Measurements from ENCODE around the gene FLNB.

GRCh38 chr3:58000306-58001085 is 7.7 kb upstream of the FLNB start:
- no peak for TF ChIP-seq JUND (IDR thresholded peaks at IDR 0.05; ENCODE audit: low read depth, low read length)
- TF ChIP-seq YBX1 (IDR thresholded peaks at IDR 0.05), result no peak
- no peak for TF ChIP-seq REST (IDR thresholded peaks at IDR 0.05; ENCODE audit: low read depth, low read length)
- no peak for TF ChIP-seq CTCF (IDR thresholded peaks at IDR 0.05 in 2 of 3, conservative IDR thresholded peaks at IDR 0.05 in 1 of 3; ENCODE audit: control insufficient read depth in 2 of 3, extremely low read depth in 1 of 3, insufficient read depth in 1 of 3, low read depth in 3 of 3, low read length in 3 of 3)
- no peak for TF ChIP-seq ZNF274 (IDR thresholded peaks at IDR 0.05; ENCODE audit: insufficient read depth, insufficient read length)
- no peak for TF ChIP-seq MTA2 (IDR thresholded peaks at IDR 0.05; ENCODE audit: low read depth)
- no peak for TF ChIP-seq BACH1 (IDR thresholded peaks at IDR 0.05; ENCODE audit: borderline replicate concordance)
- TF ChIP-seq STAT1 (conservative IDR thresholded peaks at IDR 0.05), result no peak
- no peak for TF ChIP-seq RAD21 (IDR thresholded peaks at IDR 0.05; ENCODE audit: insufficient read depth, low read depth, low read length)
- TF ChIP-seq NR2C1 (IDR thresholded peaks at IDR 0.05), result no peak
- no peak for TF ChIP-seq CHD2 (IDR thresholded peaks at IDR 0.05; ENCODE audit: borderline replicate concordance, low read depth, low read length)
- TF ChIP-seq RELB (IDR thresholded peaks at IDR 0.05; ENCODE audit: low read depth), result no peak

Measured in GM12878 (cell line).